Measurements from ENCODE around the gene ENTPD7.
A peak's percentile ranks its signal among the peaks of the same experiment; 100 is the strongest.
"Not testable (repeated sequence)": the region's sequence is repeated elsewhere in the genome, so short reads cannot be mapped to it uniquely, and the experiment has no call there.

Gene ENTPD7, protein sequence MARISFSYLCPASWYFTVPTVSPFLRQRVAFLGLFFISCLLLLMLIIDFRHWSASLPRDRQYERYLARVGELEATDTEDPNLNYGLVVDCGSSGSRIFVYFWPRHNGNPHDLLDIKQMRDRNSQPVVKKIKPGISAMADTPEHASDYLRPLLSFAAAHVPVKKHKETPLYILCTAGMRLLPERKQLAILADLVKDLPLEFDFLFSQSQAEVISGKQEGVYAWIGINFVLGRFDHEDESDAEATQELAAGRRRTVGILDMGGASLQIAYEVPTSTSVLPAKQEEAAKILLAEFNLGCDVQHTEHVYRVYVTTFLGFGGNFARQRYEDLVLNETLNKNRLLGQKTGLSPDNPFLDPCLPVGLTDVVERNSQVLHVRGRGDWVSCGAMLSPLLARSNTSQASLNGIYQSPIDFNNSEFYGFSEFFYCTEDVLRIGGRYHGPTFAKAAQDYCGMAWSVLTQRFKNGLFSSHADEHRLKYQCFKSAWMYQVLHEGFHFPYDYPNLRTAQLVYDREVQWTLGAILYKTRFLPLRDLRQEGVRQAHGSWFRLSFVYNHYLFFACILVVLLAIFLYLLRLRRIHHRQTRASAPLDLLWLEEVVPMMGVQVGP

GRCh38 chr10:99659031-99659867, at the start of gene ENTPD7:
Gene ENTPD7 (plus strand): TSS chr10:99659509. CDS start chr10:99659957, 448 bp downstream.
- DNase-seq (ENCODE audit: low spot score): peak; percentile 98

- DNase-seq (ENCODE audit: low spot score): no peak
Observed at GRCh38 chr10:99610221-99610620, 49.1 kb upstream of the ENTPD7 start.

DNA sequence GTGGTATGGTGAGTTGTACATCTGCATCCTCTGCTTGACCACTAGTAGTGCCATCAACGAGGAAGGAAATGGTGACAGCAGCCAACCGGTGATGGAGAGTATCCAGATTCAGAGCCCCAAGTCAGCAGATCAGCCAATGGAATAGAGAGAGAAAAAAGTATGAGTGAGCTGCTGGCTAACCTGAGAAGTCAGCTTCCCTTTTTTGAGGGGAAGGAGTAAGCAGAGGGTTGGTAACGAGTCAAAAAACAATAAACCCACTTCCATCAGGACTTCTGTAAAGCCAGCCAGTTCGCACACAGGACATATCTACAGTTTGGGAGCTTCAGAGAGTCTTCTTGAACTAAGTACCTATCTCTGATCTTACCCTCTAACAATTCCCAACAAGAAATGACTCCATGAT, 48.0 kb upstream of the ENTPD7 start:
- DNase-seq (ENCODE audit: low spot score): no peak

GRCh38 chr10:99612167-99612831, 47.0 kb upstream of the ENTPD7 start:
- DNase-seq (ENCODE audit: low spot score): peak; percentile 67

DNA sequence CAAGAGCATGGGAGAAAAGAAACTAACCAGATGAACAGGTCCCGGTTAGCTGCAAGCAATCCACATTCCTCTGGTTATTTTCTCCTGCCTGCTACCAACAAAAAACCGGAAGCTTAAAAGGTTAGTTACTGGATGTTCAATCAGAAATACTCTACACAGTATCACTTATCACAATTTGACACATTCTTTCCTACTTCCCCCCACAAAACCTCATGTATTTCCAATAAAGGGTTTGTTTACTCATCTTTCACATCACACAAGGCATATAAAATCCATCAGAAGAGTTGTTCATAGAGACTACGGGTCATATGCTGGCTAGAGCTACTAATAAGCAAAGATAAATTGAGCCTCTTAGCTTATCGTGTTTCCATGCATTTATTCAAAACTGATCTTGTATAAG, 43.9 kb upstream of the ENTPD7 start:
- DNase-seq (ENCODE audit: low spot score): no peak

- no peak for DNase-seq (ENCODE audit: low spot score)
Observed at GRCh38 chr10:99617696-99618095, 41.6 kb upstream of the ENTPD7 start.

- no peak for DNase-seq (ENCODE audit: low spot score)
Observed at GRCh38 chr10:99619090-99619800, 40.1 kb upstream of the ENTPD7 start.

DNA sequence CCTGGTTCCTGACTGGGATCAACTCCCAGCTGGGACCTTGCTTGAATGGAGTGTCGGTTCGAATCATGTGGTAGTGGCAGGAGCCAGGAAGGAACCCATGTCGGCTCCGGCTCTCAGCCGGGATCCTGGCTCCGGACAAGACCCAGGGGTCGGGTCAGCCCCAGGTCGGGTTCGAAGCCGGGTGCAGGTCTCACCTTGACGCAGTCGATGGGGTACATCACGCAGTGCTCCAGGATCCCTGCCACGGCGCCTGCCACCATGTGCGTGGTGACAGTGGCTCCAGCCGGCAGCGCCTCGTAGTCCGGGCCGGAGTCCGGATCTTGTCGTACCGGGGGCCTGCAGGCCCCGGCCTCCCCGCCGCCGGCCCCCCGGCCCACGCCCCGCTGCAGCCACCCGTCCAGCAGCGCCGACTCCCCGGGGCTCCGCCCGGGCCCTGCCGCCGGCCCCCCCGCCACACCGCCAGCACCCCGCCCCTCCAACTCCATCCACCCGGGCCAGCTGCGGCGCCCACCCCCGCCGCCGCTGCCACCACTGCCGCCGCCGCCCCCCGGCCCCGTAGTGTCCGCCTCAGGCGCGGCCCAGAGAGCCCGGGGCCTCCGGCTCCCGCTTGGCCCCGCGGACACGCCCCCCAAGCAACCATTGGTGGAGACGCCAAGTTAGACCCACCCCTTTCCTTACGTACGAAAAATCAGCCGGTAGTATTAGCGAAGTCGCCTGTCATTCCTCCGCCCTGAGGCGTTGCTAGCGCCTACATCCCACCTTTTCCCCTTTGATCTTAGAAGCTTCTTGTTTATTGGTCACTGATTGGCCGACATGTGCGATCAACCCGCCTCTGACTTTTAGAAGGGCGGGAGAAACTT, 39.2 kb upstream of the ENTPD7 start, which contains the start of gene SLC25A28:
Gene SLC25A28 (minus strand): TSS at position 589 of the 860 bp plus-strand sequence. CDS start 104 bp downstream, at position 485.
- peak; percentile 99 for DNase-seq (ENCODE audit: low spot score)

GRCh38 chr10:99620711-99621453, 38.4 kb upstream of the ENTPD7 start:
- peak; percentile 91 for DNase-seq (ENCODE audit: low spot score)

DNA sequence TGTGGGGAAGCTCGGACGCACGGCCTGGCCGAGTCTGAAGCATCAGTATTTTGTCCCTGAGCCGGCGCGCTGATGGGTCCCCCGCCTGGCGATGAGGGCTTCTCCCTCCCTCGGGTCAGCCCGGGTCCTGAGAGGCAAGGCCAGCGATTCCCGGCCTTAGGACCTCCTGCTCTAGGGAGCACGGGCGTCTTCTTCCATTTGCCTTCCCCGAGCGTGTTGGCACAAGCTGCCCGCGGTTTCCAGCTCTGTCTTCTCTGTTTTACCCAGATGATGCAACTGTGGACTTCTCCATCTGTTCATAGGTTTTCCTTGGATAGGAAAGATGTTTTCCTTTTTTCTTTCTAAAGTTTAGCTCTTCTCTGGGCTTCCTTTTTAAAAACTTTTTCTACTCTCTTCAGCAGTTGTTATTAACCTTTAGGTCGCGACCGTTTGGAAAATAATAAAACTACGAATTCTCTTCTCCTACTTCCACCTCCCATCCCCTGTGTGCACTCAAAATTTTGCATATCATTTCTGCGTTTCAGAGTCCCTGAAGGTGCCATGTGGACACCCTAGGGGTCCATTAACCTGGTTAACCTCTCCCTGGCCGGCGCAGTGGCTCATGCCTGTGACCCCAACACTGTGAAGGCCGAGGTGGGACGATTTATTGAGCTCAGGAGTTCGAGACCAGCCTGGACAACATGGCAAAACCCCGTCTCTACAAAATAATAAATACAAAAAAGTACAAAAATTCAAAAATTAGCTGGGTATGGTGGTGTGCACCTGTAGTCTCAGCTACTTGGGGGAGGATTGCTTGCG, 37.7 kb upstream of the ENTPD7 start:
- no peak for DNase-seq (ENCODE audit: low spot score)

- no peak for DNase-seq (ENCODE audit: low spot score)
Observed at GRCh38 chr10:99623919-99624318, 35.4 kb upstream of the ENTPD7 start.

- DNase-seq (ENCODE audit: low spot score): not testable (repeated sequence)
Observed at GRCh38 chr10:99625124-99625523, 34.2 kb upstream of the ENTPD7 start.

- DNase-seq (ENCODE audit: low spot score): no peak
Observed at GRCh38 chr10:99628923-99629624, 30.2 kb upstream of the ENTPD7 start.

DNA sequence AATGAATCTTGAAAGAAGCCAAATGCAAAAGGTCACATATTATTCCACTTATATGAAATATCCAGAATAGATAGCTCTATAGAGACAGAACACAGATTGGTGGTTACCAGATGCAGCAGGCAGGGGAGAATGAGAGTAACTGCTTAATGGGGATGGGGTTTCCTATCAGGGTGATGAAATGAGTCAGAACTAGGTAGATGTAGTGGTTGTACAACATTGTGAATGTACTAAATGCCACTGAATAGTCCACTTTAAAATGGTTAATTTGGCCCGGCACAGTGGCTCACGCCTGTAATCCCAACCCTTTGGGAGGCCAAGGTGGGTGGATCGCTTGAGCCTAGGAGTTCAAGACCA, 29.7 kb upstream of the ENTPD7 start:
- no peak for DNase-seq (ENCODE audit: low spot score)

- DNase-seq (ENCODE audit: low spot score): no peak
Observed at GRCh38 chr10:99630433-99630832, 28.9 kb upstream of the ENTPD7 start.

GRCh38 chr10:99630991-99631390, 28.3 kb upstream of the ENTPD7 start:
- DNase-seq (ENCODE audit: low spot score): no peak

DNA sequence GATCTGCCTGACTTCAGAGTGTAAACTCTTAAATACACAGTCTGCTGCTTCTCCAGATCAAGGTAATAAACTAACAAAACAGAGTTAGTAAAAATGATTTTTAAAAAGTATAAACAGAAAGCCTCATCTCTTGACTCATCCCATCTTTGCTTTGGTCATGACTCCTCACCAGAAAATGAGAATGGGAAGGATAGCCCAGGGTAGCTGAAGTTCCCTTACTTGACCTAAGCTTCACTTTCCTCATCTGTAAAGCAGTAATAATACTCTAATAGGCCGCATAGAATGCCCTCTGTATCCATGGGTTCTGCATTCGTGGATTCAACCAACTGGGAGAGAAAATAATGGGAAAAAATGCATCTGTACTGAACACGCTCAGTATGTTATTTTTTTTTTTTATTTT, 27.8 kb upstream of the ENTPD7 start:
- no peak for DNase-seq (ENCODE audit: low spot score)

DNA sequence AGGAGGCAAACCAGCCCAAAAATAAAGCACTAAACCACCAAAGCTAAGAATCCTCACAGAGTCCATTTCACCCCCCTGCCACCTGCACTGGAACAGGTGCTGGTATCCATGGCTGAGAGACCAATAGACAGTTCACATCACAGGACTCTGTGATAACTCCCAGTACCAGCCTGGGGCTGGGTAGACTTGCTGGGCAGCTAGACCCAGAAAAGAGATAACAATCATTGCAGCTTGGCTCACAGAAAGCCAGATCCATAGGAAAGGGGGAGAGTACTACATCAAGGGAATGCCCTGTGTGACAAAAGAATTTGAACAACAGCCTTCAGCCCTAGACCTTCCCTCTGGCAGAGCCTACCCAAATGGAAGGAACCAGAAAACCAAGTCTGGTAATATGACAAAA, 25.5 kb upstream of the ENTPD7 start:
- no peak for DNase-seq (ENCODE audit: low spot score)
